ENCODE measurements around the gene NCOA7. TPM values are rescaled to one million over a fixed set of nuclear protein-coding genes. Genes with fewer than 3 reads are reported as not detected.
"Not testable (repeated sequence)": the region's sequence is repeated elsewhere in the genome, so short reads cannot be mapped to it uniquely, and the experiment has no call there.

NCOA7 gene
- total RNA-seq, 1 donor: 14.8 TPM

- H3K9me3 ChIP-seq (ENCODE audit: low read depth, low read length): no peaks in the 10 kb centered on the region
- no peak overlapping the region for H3K4me3 ChIP-seq (ENCODE audit: low read length)
- H3K27me3 ChIP-seq (ENCODE audit: insufficient read depth, low read length): no peaks in the 10 kb centered on the region
- H3K4me1 ChIP-seq (ENCODE audit: insufficient read depth, low read length): peaks cover 7% of the 10 kb centered on the region
Observed at GRCh38 chr6:125930765-125931418, 140.1 kb downstream of the NCOA7 start.

DNA sequence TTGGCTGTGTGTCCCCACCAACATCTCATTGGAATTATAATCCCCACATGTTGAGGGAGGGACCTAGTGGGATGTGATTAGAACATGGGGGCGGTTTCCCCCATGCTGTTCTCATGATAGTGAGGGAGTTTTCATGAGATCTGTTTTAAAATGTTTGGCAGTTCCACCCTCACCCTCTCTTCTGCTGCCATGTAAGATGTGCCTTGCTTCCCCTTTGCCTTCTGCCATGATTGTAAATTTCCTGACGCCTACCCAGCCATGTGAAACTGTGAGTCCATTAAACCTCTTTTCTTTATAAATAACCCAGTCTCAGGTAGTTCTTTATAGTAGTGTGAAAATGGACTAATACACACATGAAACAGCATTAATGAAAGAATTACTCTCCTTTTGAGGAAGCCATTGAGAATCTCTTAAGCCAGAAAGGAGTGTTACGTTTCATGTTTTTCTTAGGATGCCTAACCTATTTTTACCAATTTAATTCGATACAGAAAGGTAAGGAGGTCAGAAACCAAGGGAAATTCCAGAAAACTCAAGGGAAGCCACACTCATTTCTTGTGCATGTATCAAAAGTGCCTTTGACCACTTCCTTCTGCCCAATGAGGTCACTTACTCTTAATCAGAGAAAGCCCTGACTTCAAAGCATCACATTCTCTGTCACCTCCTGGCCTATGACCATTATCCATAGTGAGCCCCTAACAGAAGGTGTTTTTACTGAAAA, 141.1 kb downstream of the NCOA7 start:
- Histone ChIP-seq H3K9me3 (ENCODE audit: low read depth, low read length) (no peaks in the 10 kb centered on the region), H3K27me3 (ENCODE audit: insufficient read depth, low read length) (no peaks in the 10 kb centered on the region), H3K4me3 (ENCODE audit: low read length) (no peak overlapping the region), H3K4me1 (ENCODE audit: insufficient read depth, low read length) (peaks cover 7% of the 10 kb centered on the region)

DNA sequence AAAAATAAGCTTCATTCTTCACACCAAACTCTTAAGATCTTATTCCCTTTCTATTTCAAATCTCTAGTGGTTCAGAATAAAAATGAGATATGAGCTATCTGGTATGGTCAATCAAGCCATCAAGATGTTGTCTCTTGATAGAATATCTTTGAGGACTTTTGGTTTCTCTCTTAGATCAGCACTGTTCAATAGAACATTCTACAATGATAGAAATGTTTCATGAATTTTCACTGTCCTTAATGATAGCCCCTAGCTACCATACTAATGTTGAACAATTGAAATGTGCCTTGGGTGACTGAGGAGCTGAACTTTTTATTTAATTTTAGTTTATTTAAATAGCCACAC, 141.7 kb downstream of the NCOA7 start:
- Histone ChIP-seq H3K4me3 (ENCODE audit: low read length) (no peak overlapping the region), H3K27me3 (ENCODE audit: insufficient read depth, low read length) (no peaks in the 10 kb centered on the region), H3K9me3 (ENCODE audit: low read depth, low read length) (no peaks in the 10 kb centered on the region), H3K4me1 (ENCODE audit: insufficient read depth, low read length) (peaks cover 7% of the 10 kb centered on the region)

DNA sequence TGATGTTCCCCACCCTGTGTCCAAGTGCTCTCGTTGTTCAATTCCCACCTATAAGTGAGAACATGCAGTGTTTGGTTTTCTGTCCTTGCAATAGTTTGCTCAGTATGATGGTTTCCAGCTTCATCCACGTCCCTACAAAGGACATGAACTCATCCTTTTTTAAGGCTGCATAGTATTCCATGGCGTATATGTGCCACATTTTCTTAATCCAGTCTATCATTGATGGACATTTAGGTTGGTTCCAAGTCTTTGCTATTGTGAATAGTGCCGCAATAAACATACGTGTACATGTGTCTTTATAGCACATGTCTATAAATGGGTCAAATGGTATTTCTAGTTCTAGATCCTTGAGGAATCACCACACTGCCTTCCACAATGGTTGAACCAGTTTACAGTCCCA, 144.8 kb downstream of the NCOA7 start:
- not testable (repeated sequence) for H3K4me3 ChIP-seq (ENCODE audit: low read length); H3K27me3 ChIP-seq (ENCODE audit: insufficient read depth, low read length); H3K9me3 ChIP-seq (ENCODE audit: low read depth, low read length); H3K4me1 ChIP-seq (ENCODE audit: insufficient read depth, low read length)

GRCh38 chr6:125939026-125939425, 148.3 kb downstream of the NCOA7 start:
- H3K27me3 ChIP-seq (ENCODE audit: insufficient read depth, low read length): no peaks in the 10 kb centered on the region
- H3K9me3 ChIP-seq (ENCODE audit: low read depth, low read length): no peaks in the 10 kb centered on the region
- no peak overlapping the region for H3K4me3 ChIP-seq (ENCODE audit: low read length)
- no peaks in the 10 kb centered on the region for H3K4me1 ChIP-seq (ENCODE audit: insufficient read depth, low read length)

DNA sequence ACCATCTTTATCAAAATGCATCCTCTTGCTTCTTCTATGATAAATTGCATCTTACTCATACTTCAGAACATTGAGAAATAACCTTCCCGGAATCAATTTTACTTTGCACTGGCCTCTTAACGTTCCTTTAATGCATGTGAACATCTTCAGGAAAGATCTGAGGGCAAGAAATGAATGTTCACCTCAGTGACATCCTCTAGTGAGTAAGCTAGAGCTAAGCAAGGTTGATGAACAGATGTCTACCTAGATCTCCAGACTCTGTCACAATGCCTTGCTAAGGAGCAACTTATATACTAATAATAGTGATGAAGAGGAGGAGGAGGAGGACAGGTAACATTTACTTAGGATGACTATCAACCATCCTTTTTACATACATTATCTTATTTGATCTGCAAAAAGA, 149.0 kb downstream of the NCOA7 start:
- no peaks in the 10 kb centered on the region for H3K9me3 ChIP-seq (ENCODE audit: low read depth, low read length)
- no peaks in the 10 kb centered on the region for H3K27me3 ChIP-seq (ENCODE audit: insufficient read depth, low read length)
- peaks cover 4% of the 10 kb centered on the region for H3K4me1 ChIP-seq (ENCODE audit: insufficient read depth, low read length)
- H3K4me3 ChIP-seq (ENCODE audit: low read length): no peak overlapping the region

- no peaks in the 10 kb centered on the region for H3K27me3 ChIP-seq (ENCODE audit: insufficient read depth, low read length)
- H3K4me3 ChIP-seq (ENCODE audit: low read length): no peak overlapping the region
- H3K4me1 ChIP-seq (ENCODE audit: insufficient read depth, low read length): peaks cover 4% of the 10 kb centered on the region
- H3K9me3 ChIP-seq (ENCODE audit: low read depth, low read length): no peaks in the 10 kb centered on the region
Observed at GRCh38 chr6:125940247-125941041, 149.7 kb downstream of the NCOA7 start.

- no peak overlapping the region for H3K4me3 ChIP-seq (ENCODE audit: low read length)
- H3K4me1 ChIP-seq (ENCODE audit: insufficient read depth, low read length): peaks cover 4% of the 10 kb centered on the region
- no peaks in the 10 kb centered on the region for H3K27me3 ChIP-seq (ENCODE audit: insufficient read depth, low read length)
- no peaks in the 10 kb centered on the region for H3K9me3 ChIP-seq (ENCODE audit: low read depth, low read length)
Observed at GRCh38 chr6:125942672-125943527, 152.1 kb downstream of the NCOA7 start.

DNA sequence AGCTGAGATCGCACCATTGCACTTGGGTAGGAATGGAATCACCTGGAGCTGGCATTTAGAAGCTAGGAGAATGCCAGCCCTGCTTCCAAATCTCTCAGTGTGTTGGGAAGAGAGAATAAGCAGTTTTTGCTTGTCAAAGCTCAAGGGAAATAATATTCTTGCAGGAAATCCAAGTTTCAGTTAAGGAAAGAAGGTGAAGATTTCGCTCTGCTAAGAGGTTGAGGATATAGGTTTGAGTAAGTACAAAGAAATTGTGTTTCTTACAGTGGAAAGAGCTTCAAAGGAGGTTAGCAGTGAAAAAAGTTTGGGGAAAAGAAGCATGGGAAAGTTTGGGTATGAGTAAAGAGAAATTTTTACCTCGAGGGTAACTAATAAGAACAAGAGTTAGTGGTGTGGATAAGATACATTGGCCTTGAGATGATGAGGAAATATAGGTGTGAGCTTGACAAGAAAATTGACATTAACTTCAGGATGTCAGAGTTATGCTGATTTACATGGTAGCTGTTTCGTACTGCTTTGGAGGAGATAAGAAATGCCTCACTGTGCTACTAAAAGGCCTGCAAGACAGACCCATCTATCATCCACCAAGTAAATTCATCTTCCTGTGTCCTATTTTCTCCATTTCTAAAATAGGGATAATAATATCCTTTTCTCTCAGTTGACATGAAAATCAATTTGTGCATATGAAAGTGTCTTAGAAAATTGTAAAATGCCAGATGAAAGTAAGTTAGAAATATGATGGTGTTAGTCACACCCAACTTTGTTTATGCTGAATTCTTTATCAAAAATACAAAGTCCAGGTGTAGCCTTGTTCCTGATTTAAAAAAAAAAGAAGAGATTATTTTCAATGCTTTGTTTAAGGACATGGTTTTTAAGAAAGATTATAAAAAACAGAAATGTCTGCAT, 153.0 kb downstream of the NCOA7 start:
- no peaks in the 10 kb centered on the region for H3K9me3 ChIP-seq (ENCODE audit: low read depth, low read length)
- peaks cover 4% of the 10 kb centered on the region for H3K4me1 ChIP-seq (ENCODE audit: insufficient read depth, low read length)
- H3K27me3 ChIP-seq (ENCODE audit: insufficient read depth, low read length): no peaks in the 10 kb centered on the region
- H3K4me3 ChIP-seq (ENCODE audit: low read length): no peak overlapping the region

- H3K4me1 ChIP-seq (ENCODE audit: insufficient read depth, low read length): peaks cover 4% of the 10 kb centered on the region
- no peaks in the 10 kb centered on the region for H3K9me3 ChIP-seq (ENCODE audit: low read depth, low read length)
- no peaks in the 10 kb centered on the region for H3K27me3 ChIP-seq (ENCODE audit: insufficient read depth, low read length)
- H3K4me3 ChIP-seq (ENCODE audit: low read length): no peak overlapping the region
Observed at GRCh38 chr6:125944434-125944816, 153.7 kb downstream of the NCOA7 start.

GRCh38 chr6:125944896-125945295, 154.1 kb downstream of the NCOA7 start:
- Histone ChIP-seq H3K27me3 (ENCODE audit: insufficient read depth, low read length) (no peaks in the 10 kb centered on the region), H3K4me3 (ENCODE audit: low read length) (no peak overlapping the region), H3K4me1 (ENCODE audit: insufficient read depth, low read length) (peaks cover 4% of the 10 kb centered on the region)

DNA sequence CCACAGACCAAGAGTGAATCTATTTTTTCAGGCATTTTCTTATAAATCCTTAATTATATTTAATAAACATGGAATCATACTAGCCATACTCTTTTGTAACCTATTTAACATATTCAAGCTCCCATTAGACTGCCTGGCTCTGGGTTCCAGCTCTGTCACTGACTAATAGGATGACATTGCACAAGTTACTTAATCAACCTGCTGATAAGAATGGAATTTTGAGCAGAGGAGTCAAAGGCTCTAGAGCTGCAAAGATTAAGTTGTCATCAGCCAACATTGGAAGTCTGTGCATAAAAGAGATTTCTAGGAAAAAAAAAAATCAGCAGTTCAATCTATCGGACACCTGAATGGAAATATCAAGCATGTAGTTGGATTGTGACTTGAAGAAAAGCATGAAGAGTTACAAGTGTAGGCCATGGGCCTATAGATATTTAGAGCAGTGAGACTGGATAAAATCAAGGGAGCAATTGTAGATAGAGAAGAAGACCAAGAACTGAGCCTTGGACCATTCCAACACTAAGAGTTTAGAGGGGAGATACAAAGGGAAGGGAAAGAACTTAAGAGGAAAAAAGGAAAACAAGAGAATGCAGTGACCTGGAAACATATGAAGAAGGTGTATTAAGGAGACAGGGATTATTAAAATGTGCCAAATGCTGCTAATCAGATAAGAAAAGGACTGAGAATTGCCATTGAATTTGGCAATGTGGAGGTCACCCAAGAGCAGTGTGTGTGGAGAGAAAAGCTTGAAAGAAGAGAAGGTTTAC, 154.8 kb downstream of the NCOA7 start:
- Histone ChIP-seq H3K9me3 (ENCODE audit: low read depth, low read length) (no peaks in the 10 kb centered on the region), H3K4me1 (ENCODE audit: insufficient read depth, low read length) (peaks cover 4% of the 10 kb centered on the region), H3K4me3 (ENCODE audit: low read length) (no peak overlapping the region), H3K27me3 (ENCODE audit: insufficient read depth, low read length) (no peaks in the 10 kb centered on the region)

More at GRCh38 chr6:125944896-125945295, 154.1 kb downstream of the NCOA7 start:
- H3K9me3 ChIP-seq (ENCODE audit: low read depth, low read length): no peaks in the 10 kb centered on the region

GRCh38 chr6:125947615-125948014, 156.9 kb downstream of the NCOA7 start:
- peaks cover 4% of the 10 kb centered on the region for H3K4me1 ChIP-seq (ENCODE audit: insufficient read depth, low read length)

More at GRCh38 chr6:125947615-125948014, 156.9 kb downstream of the NCOA7 start:
- no peaks in the 10 kb centered on the region for H3K9me3 ChIP-seq (ENCODE audit: low read depth, low read length)
- H3K27me3 ChIP-seq (ENCODE audit: insufficient read depth, low read length): no peaks in the 10 kb centered on the region
- H3K4me3 ChIP-seq (ENCODE audit: low read length): no peak overlapping the region
